GDM1 (cell line): ENCODE measurements around the gene DPM2.

Experiments
- DNase-seq: peaks from one replicate; lab custom pipeline; 2025; lab: John Stamatoyannopoulos, UW

DPM2 gene

GRCh38 chr9:127973169-127974000 is 35.7 kb upstream of the DPM2 start:
- no peak for DNase-seq

- no peak for DNase-seq
These were observed 34.7 kb upstream of the DPM2 start for GRCh38 chr9:127972236-127972871.

- no peak for DNase-seq
These were observed 33.9 kb upstream of the DPM2 start for GRCh38 chr9:127971357-127972235.

GRCh38 chr9:127970401-127971313 is 33.0 kb upstream of the DPM2 start:
- no peak for DNase-seq

- no peak for DNase-seq
These were observed 31.2 kb upstream of the DPM2 start for GRCh38 chr9:127968700-127969383.

- DNase-seq = no peak
These were observed 30.4 kb upstream of the DPM2 start for GRCh38 chr9:127968042-127968441.

- no peak for DNase-seq
These were observed 29.6 kb upstream of the DPM2 start for GRCh38 chr9:127967151-127967809.

- DNase-seq = no peak
These were observed 28.9 kb upstream of the DPM2 start for GRCh38 chr9:127966416-127967150.

- no peak for DNase-seq
These were observed 28.3 kb upstream of the DPM2 start for GRCh38 chr9:127965953-127966352.

GRCh38 chr9:127963359-127964064 is 25.9 kb upstream of the DPM2 start:
- no peak for DNase-seq

- DNase-seq = no peak
These were observed 25.3 kb upstream of the DPM2 start for GRCh38 chr9:127963041-127963358.

GRCh38 chr9:127962278-127962677 is 24.6 kb upstream of the DPM2 start:
- DNase-seq = no peak

- no peak for DNase-seq
These were observed 24.0 kb upstream of the DPM2 start for GRCh38 chr9:127961613-127962155.

GRCh38 chr9:127961155-127961490 is 23.5 kb upstream of the DPM2 start:
- no peak for DNase-seq

- no peak for DNase-seq
These were observed 22.9 kb upstream of the DPM2 start for GRCh38 chr9:127960410-127961154.

GRCh38 chr9:127959841-127960409 is 22.3 kb upstream of the DPM2 start:
- DNase-seq = no peak

- no peak for DNase-seq
These were observed 21.7 kb upstream of the DPM2 start for GRCh38 chr9:127959398-127959797.

GRCh38 chr9:127958728-127959127 is 21.1 kb upstream of the DPM2 start:
- no peak for DNase-seq
